HG03571 (cell line): Measurements from ENCODE around the gene TOMM34.

Source experiments
- ATAC-seq: cut with Tn5 transposase; IDR thresholded peaks from one replicate; pipeline ENCODE4 v1.9.1; 2021; ENCODE audit not compliant: unreplicated experiment

TOMM34 gene, protein sequence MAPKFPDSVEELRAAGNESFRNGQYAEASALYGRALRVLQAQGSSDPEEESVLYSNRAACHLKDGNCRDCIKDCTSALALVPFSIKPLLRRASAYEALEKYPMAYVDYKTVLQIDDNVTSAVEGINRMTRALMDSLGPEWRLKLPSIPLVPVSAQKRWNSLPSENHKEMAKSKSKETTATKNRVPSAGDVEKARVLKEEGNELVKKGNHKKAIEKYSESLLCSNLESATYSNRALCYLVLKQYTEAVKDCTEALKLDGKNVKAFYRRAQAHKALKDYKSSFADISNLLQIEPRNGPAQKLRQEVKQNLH

DNA sequence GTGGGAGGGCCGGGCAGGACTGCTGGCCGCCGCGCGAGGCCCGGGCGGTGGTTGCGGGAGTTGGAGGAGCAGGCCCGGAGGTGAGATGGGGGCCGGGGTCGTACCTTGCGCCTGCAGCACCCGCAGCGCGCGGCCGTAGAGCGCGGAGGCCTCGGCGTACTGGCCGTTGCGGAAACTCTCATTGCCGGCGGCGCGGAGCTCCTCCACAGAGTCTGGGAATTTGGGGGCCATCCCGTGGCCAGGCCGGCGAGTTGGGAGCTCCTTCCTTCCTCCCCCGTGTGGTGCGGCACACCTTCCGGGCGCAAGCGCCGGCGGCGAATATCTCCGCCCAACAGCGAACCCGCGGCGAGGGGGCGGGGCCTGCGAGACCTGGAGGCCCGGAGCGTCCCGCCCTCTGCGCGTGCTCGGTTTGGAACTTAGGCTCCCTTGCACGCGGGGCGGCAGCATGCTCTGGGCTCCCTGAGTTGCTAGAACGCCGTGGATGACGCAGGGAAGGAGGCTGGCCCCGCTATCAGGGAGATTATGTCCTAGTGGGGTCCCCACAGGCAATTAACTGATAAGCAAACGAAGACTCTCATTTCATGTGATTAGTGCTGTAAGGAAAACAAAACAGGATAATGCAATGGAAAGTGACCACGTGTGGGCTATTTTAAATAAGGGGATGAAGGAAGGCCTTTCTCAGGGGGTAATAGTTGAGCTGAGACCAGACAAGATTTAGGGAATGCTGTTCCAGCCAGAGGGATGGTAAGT lies at the start of gene TOMM34:
Gene TOMM34 (minus strand): TSS at position 295 of the 750 bp plus-strand sequence. CDS start 64 bp downstream, at position 231.
- ATAC-seq = peak; percentile 80

DNA sequence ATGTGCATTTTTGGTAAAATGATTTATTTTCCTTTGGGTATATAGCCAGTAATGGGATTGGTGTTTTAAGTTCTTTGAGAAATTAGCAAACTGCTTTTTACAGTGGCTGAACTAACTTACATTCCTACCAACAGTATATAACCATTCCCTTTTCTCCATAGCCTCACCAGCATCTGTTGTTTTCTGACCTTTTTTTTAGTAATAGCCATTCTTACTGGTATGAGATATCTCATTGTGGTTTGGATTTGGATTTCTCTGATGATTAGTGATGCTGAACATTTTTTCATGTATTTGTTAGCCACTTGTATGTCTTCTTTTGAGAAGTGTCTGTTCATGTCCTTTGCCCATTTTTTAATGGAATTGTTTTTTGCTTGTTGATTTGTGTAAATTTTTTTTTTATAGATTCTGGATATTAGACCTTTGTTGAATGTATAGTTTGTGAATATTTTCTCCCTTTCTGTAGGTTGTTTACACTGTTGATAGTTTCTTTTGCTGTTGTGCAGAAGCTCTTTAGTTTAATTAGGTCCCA lies 48.4 kb upstream of the TOMM34 start:
- no peak for ATAC-seq

DNA sequence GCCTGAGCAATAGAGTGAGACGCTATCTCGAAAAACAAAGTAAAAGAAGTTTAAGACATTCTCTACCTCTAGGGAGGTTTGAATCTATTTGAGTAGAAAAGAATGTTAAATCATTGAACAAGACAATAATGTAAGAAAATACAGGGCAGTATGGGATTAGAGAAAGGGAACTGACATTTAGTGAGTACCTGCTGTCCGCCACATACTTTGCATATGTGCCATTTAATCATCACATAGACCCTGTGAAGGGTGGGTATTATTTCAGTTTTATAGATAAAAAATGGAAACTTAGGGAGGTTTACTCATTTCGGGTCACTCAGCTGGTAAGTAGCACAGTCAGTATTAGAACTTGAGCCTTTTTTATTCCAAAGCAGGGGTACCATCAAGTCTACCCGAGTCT lies 37.5 kb upstream of the TOMM34 start:
- no peak for ATAC-seq

DNA sequence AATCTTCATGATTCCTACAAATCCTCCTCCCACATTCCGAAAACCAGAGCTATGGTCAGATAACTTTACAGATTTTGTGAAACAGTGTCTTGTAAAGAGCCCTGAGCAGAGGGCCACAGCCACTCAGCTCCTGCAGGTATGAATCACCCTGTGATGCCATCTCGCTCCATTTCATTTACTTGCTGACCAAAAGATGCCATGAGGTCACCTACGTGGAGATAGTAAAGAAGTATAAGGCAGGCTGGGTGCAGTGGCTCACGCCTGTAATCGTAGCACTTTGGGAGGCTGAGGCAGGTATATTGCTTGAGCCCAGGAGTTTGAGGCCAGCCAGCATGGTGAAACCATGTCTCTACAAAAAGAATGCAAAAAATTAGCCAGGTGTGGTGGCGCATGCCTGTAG lies 37.0 kb upstream of the TOMM34 start:
- no peak for ATAC-seq

DNA sequence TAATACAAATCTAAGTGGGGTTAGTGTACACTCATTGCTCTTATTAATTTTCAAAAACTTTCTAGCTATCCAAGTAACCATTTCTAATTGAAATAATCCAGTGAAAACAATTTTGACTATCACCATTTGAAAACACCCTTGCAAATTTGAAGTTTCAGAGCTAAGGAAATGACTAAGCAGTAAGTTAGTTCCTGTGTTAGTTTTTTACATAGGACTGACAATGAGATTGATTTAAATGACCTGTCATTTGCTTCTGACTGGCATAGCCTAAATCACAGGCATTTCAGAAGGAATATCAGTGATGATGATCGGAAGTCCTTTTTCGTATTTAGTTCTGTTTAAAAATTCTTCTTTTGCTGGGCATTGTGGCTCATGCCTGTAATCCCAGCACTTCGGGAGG lies 33.1 kb upstream of the TOMM34 start:
- no peak for ATAC-seq

DNA sequence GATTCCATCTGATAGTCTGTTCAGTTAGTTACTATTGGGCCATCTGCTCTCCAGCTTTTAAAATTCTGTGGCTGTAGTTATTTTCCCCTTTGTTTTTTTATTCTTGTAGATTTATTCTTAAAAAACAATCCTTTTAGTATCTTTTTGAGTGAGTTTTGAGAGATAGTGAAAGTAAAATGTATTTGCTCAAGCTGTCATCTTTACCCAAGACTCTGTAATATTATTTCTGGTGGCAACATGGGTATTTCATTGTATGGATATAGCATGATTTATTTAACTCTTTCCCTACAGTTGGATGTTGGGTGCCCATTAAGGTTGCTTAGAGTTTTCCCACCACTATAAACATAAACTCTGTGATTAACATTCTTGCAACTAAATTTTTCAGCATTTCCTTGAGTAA lies 30.8 kb upstream of the TOMM34 start:
- ATAC-seq = no peak

DNA sequence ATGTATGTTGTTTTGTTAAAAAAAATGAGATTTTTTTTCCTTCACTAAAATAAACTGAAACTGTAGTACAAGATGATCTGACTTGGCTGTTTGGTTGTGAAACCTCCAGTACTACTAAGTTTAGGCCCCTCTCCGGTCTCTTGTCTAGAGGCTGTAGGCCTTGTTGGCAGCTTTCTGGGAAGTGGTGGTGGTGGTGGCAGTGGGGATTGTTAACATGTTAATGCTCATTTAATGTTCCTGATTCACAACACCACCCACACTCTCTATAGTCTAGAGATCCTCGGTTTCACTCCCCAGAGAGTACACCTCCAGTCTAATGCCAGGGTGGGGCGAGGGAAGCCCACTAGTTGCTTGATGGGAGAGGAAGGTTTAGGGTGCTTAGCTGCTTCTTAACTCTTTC lies 30.2 kb upstream of the TOMM34 start:
- no peak for ATAC-seq

DNA sequence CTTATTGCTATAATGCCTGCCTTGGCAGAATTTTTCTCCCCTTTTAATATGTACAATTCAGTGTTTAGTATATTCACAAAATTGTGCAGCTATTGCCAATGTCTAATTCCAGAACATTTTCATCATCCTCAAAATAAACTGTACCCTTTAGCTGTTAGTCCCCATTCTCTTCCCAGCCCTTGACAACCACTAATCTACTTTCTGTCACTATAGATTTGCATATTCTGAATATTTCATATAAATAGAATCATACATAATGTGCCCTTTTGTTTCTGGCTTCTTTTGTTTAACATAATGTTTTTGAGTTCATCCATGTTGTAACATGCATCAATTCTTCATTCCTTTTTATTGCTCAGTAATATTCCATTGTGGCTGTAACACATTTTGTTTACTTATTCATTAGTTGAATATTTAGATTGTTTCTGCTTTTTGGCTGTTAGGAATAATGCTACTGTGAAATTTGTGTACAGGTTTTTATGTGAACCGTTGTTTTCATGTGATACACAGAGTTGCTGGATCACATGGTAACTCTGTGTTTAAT lies 28.5 kb upstream of the TOMM34 start:
- ATAC-seq = no peak

DNA sequence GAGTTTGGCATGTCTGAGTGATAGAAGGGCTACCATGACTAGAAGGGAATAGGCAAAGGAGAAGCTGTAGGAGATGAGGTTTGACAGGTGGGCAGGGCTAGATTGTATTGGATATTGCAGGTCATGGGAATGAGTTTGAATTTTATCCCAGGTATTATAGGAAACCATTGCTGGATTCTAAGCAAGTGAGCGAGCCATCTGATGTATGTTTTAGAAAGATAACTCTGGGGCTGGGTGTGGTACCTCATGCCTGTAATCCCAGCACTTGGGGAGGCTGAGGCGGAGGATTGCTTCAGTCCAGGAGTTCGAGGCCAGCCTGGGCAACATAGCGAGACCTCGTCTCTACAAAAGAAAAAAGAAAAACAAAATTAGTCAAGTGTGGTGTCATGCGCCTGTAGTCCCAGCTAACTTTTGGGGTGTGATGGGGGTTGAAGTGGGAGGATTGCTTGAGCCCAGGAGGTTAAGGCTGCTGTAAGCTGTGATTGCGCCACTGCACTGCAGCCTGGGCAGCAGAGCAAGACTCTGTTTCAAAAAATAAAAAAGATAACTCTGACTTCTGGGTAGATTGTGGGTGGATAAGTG lies 23.0 kb upstream of the TOMM34 start:
- ATAC-seq = no peak

DNA sequence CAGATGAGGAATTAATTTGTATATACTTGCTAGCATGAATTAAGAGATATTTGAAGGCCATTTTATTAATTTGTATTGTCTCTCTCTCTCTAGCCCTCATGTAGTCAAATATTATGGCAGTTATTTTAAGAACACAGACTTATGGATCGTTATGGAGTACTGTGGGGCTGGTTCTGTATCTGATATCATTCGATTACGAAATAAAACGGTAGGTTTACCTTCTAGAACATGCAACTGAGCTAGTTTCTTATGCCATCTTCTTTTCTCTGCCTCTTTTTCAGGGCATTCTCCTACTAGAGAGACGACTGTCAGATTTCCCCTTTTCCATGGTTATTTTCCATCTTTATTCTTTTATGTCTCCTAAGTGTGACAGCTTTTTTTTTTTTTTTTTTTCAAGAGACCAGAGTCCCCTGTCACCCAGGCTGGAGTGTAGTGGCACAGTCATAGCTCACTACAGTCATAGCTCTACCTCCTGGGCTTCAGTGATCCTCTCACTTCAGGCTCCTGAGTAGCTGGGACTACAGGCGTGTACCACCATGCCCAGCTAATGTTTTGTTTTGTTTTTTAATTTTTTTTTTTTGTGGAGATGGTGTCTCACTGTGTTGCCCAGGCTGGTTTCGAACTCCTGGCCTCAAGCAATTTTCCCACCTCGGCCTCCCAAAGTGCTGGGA lies 21.7 kb upstream of the TOMM34 start:
- ATAC-seq = no peak

DNA sequence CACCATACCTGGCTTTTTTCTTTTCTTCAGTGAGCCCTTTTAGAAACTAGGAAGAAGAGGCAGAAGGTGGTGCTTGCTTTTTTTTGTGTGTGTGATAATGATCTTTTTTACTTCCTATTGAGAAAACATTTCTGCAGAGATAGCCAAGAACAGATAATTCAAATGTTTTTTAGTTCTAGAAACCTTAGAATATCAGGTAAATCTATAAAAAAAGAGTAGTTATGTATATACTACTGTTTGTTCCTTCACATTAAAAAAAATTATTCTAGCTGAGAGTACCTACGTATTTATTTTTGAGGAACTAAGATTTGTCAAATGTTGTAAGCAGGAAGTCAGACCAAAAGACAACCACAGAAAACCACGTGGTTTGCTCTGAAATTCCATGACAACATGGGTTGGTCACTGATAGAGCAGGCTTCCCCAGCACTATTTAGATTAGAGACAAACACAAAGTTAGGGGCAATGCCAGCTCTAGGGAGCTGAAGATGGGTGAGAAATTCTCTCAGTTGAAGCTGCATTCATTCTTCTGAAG lies 19.0 kb upstream of the TOMM34 start:
- peak; percentile 82 for ATAC-seq

DNA sequence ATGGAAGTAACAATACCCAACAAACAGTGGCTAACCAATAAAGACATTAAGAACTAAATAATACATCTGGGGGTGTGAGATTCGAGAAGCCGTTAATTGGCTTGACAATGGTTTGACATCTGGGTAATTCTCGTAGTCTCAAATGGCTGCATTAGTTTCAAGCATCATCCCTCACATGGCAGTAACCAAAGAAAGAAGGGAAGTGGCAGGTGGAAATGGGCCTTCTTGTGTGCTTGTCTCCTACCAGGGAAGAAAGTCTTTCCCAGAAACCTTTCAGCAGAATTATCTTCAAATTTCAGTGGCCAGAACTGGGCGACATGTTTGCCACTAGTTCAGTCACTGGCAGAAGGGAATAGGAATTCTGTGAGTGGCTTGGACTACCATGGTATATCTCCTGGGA lies 16.5 kb upstream of the TOMM34 start:
- no peak for ATAC-seq

DNA sequence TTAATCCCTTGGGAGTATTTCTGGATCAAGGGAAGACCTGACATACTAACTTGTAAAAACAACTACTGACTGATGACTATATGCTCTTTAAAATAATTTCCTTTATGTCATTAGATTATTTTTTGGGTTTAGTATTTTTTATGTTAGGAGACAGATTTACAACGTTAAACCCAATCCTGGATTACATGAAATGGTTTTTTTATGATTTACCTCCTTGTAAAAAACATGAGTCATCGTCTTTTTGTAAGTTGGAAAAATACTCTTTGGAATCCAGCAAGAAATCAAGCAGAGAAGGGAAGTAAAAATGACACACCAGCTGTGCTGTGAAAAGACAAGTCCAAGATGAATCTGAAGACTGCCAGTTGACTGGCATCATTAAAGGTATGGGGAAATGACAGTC lies 12.9 kb upstream of the TOMM34 start:
- no peak for ATAC-seq

DNA sequence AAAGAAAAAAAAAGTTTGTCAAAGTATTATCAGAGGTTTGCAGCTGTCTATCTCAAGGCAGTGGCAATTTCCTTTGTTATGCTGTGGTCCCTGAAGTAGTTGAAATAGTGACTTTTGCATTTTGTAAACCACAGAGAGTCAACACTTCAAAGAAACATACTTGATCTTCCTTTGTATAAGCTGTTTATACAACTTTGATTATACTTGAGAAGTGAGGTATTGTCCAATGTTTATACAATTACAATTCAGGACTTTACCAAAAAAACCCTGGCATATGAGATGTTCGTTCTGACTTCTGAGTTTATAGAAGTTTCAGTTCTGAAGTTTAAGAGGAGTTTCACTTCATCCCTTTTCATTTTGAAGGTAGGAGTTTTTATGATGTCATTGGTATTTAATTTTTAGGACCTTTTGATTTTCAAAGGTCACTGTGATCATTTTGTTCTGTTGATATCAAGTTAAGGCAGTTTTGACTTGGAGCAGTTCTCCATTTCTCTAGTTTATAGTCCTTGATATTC lies 10.1 kb upstream of the TOMM34 start:
- ATAC-seq = no peak

DNA sequence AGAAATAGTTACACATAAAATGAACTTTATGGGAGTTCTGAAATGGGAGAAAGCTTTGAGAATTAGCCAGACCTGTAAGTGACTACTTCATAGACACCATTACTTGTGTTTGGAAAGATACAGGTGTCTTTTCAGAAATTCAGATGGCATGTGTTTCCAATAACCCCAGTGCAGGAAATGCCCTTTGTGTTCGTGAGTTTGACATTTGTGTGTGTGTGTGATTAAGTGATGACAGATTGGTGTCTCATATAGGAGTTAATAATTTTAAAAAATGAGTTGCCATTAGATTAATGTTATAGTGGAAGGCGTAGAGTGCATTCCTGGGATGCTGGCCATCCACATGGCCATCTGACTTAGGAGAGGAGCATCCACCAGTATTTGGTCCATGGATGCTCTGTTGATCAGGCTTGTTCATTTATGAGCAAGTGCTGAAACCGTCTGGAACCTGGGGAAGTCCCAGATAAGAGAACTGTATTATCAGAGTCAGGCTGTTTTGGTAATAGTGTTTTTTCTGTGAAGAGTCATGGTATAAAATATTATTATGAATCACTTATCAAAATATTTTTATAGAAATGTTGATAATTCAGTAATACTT lies 9.2 kb upstream of the TOMM34 start:
- no peak for ATAC-seq

DNA sequence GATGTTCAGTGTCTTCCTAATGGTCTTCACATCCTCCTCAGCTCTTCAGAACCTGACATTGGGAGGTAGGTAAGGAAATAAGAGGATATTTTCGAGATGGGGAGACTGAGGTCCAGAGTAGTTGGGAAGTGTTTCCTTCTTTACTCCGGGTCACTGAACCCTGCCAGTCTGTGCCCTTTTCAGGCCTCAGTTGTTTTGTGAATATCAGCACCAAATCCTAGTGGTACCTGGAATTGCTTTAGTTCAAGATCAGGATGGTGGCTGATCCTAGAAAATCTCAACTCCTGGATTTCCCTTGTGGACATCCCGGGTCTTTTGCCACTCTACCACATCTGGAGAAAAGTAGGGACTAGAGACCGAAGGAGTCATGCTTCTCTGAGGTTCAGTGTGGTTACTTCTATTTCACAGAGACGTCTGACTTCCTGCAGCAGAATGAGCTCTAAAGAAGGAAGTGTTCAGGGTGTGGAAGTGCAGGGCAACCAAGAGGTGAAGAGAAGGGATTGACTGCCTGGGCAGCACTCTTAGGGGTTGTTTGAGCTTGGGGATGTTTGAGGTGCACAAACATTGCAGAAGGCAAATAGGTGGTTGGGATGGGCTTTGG lies 7.1 kb upstream of the TOMM34 start:
- ATAC-seq = no peak

DNA sequence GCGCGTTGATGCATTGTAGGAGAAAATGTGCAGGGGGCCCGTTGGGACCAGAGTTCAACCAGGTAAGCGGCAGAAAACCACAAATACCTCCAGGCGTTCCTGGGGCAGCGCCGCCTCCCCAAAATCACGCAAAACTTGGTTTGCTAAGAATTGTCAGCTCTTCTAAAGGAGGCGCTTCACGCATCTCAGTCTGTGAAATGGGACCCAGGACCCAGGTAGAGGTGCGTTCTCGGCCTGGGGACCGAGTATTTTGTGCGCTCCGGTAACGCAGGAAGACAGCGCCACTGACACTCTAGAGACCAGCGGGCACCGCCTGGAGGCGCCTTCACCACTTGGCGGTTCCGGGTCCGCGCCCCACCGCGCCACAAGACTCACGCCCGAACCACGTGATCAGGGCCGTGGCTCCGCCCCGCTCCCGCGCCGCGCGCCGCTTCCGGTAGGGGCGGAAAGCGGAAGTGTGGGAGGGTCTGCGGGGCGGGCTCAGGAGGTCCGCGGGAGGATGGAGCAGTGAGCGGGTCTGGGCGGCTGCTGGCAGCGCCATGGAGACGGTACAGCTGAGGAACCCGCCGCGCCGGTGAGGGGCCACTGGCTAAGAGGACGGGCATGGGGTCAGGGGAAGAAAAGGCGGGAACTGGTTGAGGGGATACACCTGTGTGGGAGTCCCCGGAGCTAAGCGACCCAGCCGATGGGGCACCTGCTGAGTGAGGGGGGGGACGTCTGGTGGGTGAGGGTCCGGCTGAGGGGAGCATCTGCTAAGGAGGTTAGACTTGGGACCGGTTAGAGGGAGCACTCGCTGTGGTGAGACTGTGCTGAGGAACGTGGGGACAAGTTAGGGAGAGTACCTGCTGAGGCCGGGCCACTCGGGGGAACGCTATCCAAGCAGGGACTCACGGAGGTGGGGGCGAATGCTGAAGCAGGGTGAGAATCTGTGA lies 6.1 kb upstream of the TOMM34 start, which contains the start of gene STK4:
Gene STK4 (plus strand): TSS at position 483 of the 932 bp plus-strand sequence. CDS start 57 bp downstream, at position 540.
- ATAC-seq = peak; percentile 58

DNA sequence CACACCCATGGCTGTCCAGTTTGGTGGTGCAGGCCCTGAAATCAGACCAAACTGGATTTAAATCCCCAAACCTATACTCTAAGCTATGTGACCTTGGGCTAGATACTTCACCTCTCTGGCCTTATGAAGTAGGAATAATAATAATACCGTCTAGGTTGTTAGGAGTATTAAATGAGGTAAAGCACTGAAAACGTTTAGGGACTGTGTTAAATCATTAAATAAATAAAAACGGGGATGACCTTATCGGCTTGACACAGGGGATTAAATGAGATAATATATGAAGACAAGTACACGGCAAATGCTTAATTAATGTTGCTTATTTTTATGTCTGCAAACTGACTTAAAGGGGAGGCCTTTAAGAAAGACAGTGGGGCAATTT lies 5.4 kb upstream of the TOMM34 start:
- no peak for ATAC-seq
